GM21717 (cell line): Measurements from ENCODE around the gene UBE2J2.

Experiments used
- ATAC-seq: cut with Tn5 transposase; IDR thresholded peaks from one replicate; pipeline ENCODE4 v1.9.1; 2021; ENCODE audit warnings: mild to moderate bottlenecking, moderate library complexity; ENCODE audit not compliant: unreplicated experiment

The UBE2J2 gene

DNA sequence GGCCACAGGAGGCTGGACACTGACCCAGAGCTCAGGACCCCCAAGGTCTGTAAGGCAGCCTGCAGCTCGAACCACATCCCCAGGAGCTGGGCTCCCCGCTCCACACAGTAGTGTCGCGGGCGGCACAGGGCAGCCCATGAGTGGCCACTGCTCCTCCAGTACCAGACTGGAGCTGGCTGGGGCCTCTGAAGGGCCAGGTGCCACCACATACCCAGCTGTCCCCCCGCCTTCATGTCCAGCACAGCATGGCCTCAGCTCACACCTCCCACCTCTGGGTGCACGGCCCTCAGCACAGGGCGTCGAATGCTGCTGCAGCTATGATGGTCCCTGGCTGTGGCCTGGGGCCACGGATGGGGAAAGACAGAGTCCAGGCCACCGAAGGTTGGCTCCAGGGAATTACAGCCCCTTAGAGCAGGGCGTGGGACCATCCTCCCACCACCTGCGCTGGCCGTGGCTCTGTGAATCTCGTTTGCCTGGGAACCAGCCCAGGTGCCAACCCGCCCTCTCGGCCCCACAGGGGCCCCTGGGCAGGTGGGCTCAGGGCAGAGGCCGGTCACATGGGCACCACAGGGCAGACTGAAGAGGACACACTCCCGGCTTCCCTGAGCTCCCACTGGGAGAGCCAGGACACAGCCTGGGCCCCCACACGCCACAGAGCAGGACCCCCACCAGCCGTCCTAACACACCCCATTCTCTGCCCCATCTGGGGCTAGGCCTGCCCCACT is 57.6 kb downstream of the UBE2J2 start:
- ATAC-seq = no peak

GRCh38 chr1:1215080-1215676 is 58.5 kb downstream of the UBE2J2 start:
- no peak for ATAC-seq

DNA sequence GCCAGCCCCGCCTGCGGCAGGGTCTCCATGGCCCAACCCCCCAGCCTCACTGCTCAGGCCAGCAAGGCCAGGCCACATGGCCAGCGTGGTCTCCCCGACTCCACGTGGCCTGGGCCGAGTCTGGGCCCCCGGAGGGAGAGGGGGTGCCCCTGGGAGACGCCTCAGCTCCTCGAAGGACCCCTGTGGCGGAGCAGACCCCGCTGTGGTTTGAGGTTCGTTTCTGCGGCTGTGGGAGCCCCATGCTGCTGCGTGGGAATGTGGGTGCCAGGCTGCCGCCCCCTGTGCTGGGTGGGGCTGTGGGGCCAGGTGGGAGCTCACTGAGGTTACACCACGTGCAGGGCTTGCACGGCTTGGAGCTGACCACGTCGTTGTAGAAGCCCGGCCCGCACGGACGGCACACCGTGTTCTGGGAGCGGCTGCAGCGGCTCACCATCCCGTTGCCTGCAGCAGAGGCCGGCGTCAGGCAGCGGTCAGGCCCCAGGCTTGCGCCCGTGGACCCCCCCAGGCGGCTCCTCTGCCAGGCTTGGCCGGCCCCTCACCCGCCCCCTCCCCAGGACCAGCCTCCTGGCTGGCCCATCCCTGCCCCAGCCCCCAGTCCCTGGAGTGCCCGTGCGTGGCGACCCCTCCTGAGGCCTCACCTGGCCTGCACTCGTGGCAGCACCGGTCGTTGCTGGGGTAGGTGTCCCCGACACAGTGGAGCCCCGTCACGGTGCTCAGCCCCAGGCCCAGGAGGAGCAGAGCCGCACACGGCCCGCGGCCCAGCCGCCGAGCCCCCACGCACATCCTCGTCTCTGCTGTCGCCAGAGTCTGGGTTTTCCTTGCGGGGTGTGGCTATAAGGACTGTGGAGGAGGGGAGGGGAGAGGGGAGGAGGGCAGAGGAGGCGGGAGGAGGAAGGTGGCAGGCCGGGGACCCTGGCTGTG is 60.0 kb downstream of the UBE2J2 start, which contains the start of gene TNFRSF4:
TSS of gene TNFRSF4 (minus strand) at position 809 of the 921 bp plus-strand sequence. CDS start at position 783, 26 bp downstream.
- ATAC-seq = no peak

- no peak for ATAC-seq
Observed at GRCh38 chr1:1212780-1213344, 60.8 kb downstream of the UBE2J2 start.

GRCh38 chr1:1211541-1212441 is 61.9 kb downstream of the UBE2J2 start:
- ATAC-seq = no peak

GRCh38 chr1:1210726-1211540 is 62.7 kb downstream of the UBE2J2 start:
- no peak for ATAC-seq

GRCh38 chr1:1208713-1209433 is 64.8 kb downstream of the UBE2J2 start:
- no peak for ATAC-seq

GRCh38 chr1:1207571-1207892 is 66.1 kb downstream of the UBE2J2 start:
- ATAC-seq = no peak

DNA sequence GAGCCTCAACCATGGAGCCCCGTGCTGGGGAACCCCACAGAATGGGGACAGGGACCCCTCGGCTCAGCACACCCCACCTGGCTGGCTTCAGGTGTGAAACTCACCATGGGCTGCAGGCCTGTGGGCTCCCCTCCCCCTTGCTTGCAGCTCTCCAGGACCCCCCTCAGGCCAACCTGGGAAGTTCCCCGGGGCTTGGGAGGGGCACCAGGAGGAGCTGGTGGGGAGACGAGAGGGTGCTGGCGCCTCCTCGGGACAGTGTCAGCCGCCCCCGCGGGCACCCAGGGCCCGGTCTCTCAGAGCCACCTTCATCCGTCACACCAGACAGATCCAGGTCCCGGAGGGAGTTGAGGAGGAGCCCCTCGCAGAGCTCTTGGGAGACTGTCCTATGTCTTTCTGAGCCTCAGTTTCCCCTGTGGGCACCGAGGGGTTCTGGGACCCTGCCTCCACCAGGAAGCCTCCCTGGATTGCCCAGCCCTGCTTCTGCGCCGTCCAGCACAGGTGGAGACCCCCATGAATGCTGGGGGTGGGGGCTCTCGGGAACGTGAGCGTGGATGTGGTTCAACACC is 66.6 kb downstream of the UBE2J2 start:
- no peak for ATAC-seq

GRCh38 chr1:1206376-1206965 is 67.2 kb downstream of the UBE2J2 start, which contains the start of gene TNFRSF18:
Gene TNFRSF18, minus strand, starts transcription at chr1:1206592. Its CDS starts 21 bp downstream, at chr1:1206571.
- ATAC-seq = no peak

GRCh38 chr1:1205769-1206375 is 67.8 kb downstream of the UBE2J2 start:
- ATAC-seq = no peak

GRCh38 chr1:1204998-1205768 is 68.5 kb downstream of the UBE2J2 start:
- no peak for ATAC-seq

- no peak for ATAC-seq
Observed at GRCh38 chr1:1204425-1204920, 69.2 kb downstream of the UBE2J2 start.
